Measurements from ENCODE around the gene ATP13A3. TPM values are rescaled to one million over a fixed set of nuclear protein-coding genes. Genes with fewer than 3 reads are reported as not detected.

The ATP13A3 gene
- total and polyA plus RNA-seq, 4 donors, result 26.6 to 166 (median 75.5) TPM

- Histone ChIP-seq H3K4me1 (ENCODE audit: control insufficient read depth in 5 of 5, insufficient read depth in 5 of 5, low read length in 5 of 5) (peaks cover 0 to 16% (median 0%) of the 10 kb centered on the region in 5 donors), H3K27ac (ENCODE audit: low read depth in 1 of 2, low read length in 1 of 2) (no peak overlapping the region), H3K9me3 (ENCODE audit: control insufficient read depth in 4 of 4, insufficient read depth in 3 of 4, low read length in 3 of 4) (no peaks in the 10 kb centered on the region), H3K36me3 (ENCODE audit: control insufficient read depth in 4 of 4, insufficient read depth in 4 of 4, low read length in 4 of 4) (no peaks in the 10 kb centered on the region), H3K4me3 (no peak overlapping the region), H3K9ac (ENCODE audit: insufficient read depth in 1 of 2, low read length in 2 of 2) (no peak overlapping the region), H3K27me3 (ENCODE audit: control insufficient read depth in 3 of 3, insufficient read depth in 3 of 3, low read length in 2 of 3) (no peaks in the 10 kb centered on the region)
- 92 to 96% methylated on average over 18 of the region's 18 CpGs for WGBS, 2 donors
- DNase-seq (no peak), ATAC-seq (ENCODE audit: insufficient read depth, low FRiP score) (no peak)
- no peak for TF ChIP-seq CTCF (IDR thresholded peaks at IDR 0.05; ENCODE audit: control extremely low read depth, extremely low read depth)
Observed at GRCh38 chr3:194360568-194360967, 126.2 kb downstream of the ATP13A3 start.

- Histone ChIP-seq H3K27me3 (ENCODE audit: control insufficient read depth in 3 of 3, insufficient read depth in 3 of 3, low read length in 2 of 3) (no peaks in the 10 kb centered on the region), H3K4me1 (ENCODE audit: control insufficient read depth in 5 of 5, insufficient read depth in 5 of 5, low read length in 5 of 5) (no peaks in the 10 kb centered on the region), H3K9me3 (ENCODE audit: control insufficient read depth in 4 of 4, insufficient read depth in 3 of 4, low read length in 3 of 4) (peaks cover 0 to under 1% (median 0%) of the 10 kb centered on the region in 4 donors), H3K4me3 (no peak overlapping the region), H3K27ac (ENCODE audit: low read depth in 1 of 2, low read length in 1 of 2) (no peak overlapping the region), H3K9ac (ENCODE audit: insufficient read depth in 1 of 2, low read length in 2 of 2) (no peak overlapping the region), H3K36me3 (ENCODE audit: control insufficient read depth in 4 of 4, insufficient read depth in 4 of 4, low read length in 4 of 4) (no peaks in the 10 kb centered on the region)
- 86 to 92% methylated on average over 11 of the region's 11 CpGs for WGBS, 2 donors
- ATAC-seq (ENCODE audit: insufficient read depth, low FRiP score) (no peak), DNase-seq (no peak)
- TF ChIP-seq CTCF (IDR thresholded peaks at IDR 0.05; ENCODE audit: control extremely low read depth, extremely low read depth), result no peak
Observed at GRCh38 chr3:194357681-194358080, 129.1 kb downstream of the ATP13A3 start.

GRCh38 chr3:194355379-194355778 lies 131.4 kb downstream of the ATP13A3 start:
- Histone ChIP-seq H3K9me3 (ENCODE audit: control insufficient read depth in 4 of 4, insufficient read depth in 3 of 4, low read length in 3 of 4) (peaks cover 0 to 2% (median 0%) of the 10 kb centered on the region in 4 donors), H3K4me3 (no peak overlapping the region), H3K9ac (ENCODE audit: insufficient read depth in 1 of 2, low read length in 2 of 2) (no peak overlapping the region), H3K27me3 (ENCODE audit: control insufficient read depth in 3 of 3, insufficient read depth in 3 of 3, low read length in 2 of 3) (no peaks in the 10 kb centered on the region), H3K27ac (ENCODE audit: low read depth in 1 of 2, low read length in 1 of 2) (no peak overlapping the region), H3K36me3 (ENCODE audit: control insufficient read depth in 4 of 4, insufficient read depth in 4 of 4, low read length in 4 of 4) (no peaks in the 10 kb centered on the region), H3K4me1 (ENCODE audit: control insufficient read depth in 5 of 5, insufficient read depth in 5 of 5, low read length in 5 of 5) (peaks cover 0 to 1% (median 0%) of the 10 kb centered on the region in 5 donors)
- ATAC-seq (ENCODE audit: insufficient read depth, low FRiP score), result no peak
- TF ChIP-seq CTCF (IDR thresholded peaks at IDR 0.05; ENCODE audit: control extremely low read depth, extremely low read depth), result no peak
- no peak for DNase-seq
- WGBS, 2 donors, result 74 to 77% methylated on average over 7 of the region's 7 CpGs

- Histone ChIP-seq H3K27me3 (ENCODE audit: control insufficient read depth in 3 of 3, insufficient read depth in 3 of 3, low read length in 2 of 3) (no peaks in the 10 kb centered on the region), H3K36me3 (ENCODE audit: control insufficient read depth in 4 of 4, insufficient read depth in 4 of 4, low read length in 4 of 4) (no peaks in the 10 kb centered on the region), H3K27ac (ENCODE audit: low read depth in 1 of 2, low read length in 1 of 2) (no peak overlapping the region), H3K9ac (ENCODE audit: insufficient read depth in 1 of 2, low read length in 2 of 2) (no peak overlapping the region), H3K4me1 (ENCODE audit: control insufficient read depth in 5 of 5, insufficient read depth in 5 of 5, low read length in 5 of 5) (peaks cover 0 to 5% (median 0%) of the 10 kb centered on the region in 5 donors), H3K4me3 (no peak overlapping the region), H3K9me3 (ENCODE audit: control insufficient read depth in 4 of 4, insufficient read depth in 3 of 4, low read length in 3 of 4) (peaks cover 0 to 2% (median 0%) of the 10 kb centered on the region in 4 donors)
- TF ChIP-seq CTCF (IDR thresholded peaks at IDR 0.05; ENCODE audit: control extremely low read depth, extremely low read depth), result no peak
- DNase-seq (no peak), ATAC-seq (ENCODE audit: insufficient read depth, low FRiP score) (no peak)
- WGBS, 2 donors, result 77 to 79% methylated on average over 2 of the region's 2 CpGs
Observed at GRCh38 chr3:194354315-194354714, 132.5 kb downstream of the ATP13A3 start.

Measured in lung (tissue), 12 donors.